Ovary (tissue), 9 donors: Measurements from ENCODE around the gene RFC2. TPM values are rescaled to one million over a fixed set of nuclear protein-coding genes. Genes with fewer than 3 reads are reported as not detected.

Experiments
- DNase-seq, 5 donors: peaks; one replicate each; pipeline ENCODE4 v3.0.0-alpha.2; 2019 to 2020
- H3K27ac ChIP-seq, 2 donors: fragments of 200-600 bp; one replicate each; pipeline versions ENCODE4 v1.5.1 to v1.8.0; 2019 to 2022
- H3K27me3 ChIP-seq: fragments of 200-600 bp; one replicate; pipeline ENCODE4 v1.8.0; 2022
- H3K36me3 ChIP-seq: fragments of 200-600 bp; sonication (generic); one replicate; pipeline ENCODE4 v1.5.1; 2019
- H3K4me1 ChIP-seq: one replicate; pipeline ENCODE4 v1.8.1; 2013; ENCODE audit warnings: mild to moderate bottlenecking, moderate library complexity; ENCODE audit not compliant: insufficient read depth
- H3K4me3 ChIP-seq: fragments of 200-600 bp; sonication (generic); one replicate; pipeline ENCODE4 v1.5.1; 2017
- H3K9me3 ChIP-seq, 2 donors: fragments of 200-600 bp in 1 of 2; sonication (generic) in 1 of 2; one replicate each; pipeline versions ENCODE4 v1.5.1 to v1.8.1; 2013 to 2019; ENCODE audit warnings: mild to moderate bottlenecking in 1 of 2, moderate library complexity in 1 of 2
- EP300 ChIP-seq: sonication (generic); formaldehyde crosslinking; IDR thresholded peaks from one replicate; pipeline ENCODE4 v1.6.1; 2017; ENCODE audit warnings: antibody characterized with exemption
- POLR2A ChIP-seq: fragments of 450-650 bp; IDR thresholded peaks from one replicate; pipeline ENCODE4 v1.6.1; 2017; ENCODE audit warnings: antibody characterized with exemption, mild to moderate bottlenecking, moderate library complexity
- WGBS, 3 donors: extraction: QIAGEN DNeasy Blood & Tissue Kit in 1 of 3; methylation state at CpG; one replicate each; pipeline versions ENCODE4 v1.1.5 to v1.1.7; 2013 to 2017; 5-methylcytosine and 5-hydroxymethylcytosine counted together
- intact Hi-C, 4 donors: fragments of 100-400 bp; cut with DNase I; formaldehyde crosslinking; loops; one replicate each; pipeline versions ENCODE4 v1.11.0 to v1.15.1; 2022 to 2023
- polyA plus RNA-seq, 2 donors: library from polyadenylated mRNA; stranded (reverse); fragments of 200-250 nt in 1 of 2; fragments of 350-450 nt in 1 of 2; fragmentation: Illumina TruSeq in 1 of 2; extraction: RNeasy Lipid Tissue Mini Kit (QIAGEN cat#74804) in 1 of 2; gene quantifications; one replicate each; pipeline ENCODE4 v1.2.3, GENCODE V29; 2013 to 2014
- total RNA-seq, 7 donors: library from RNA; depleted of rRNA in 2 of 7; stranded (reverse); fragments of >200 nt in 2 of 7; fragmentation: NEBNext Ultra II Directional in 3 of 7; extraction: Animal tissue kit (Norgen Biotek cat#: 25700) in 3 of 7; gene quantifications; one replicate each; pipeline versions ENCODE4 v1.1.0 to v1.2.4, GENCODE V29; 2016 to 2023
- TF ChIP-seq, protein P1 (sequence below), 3 donors: fragments of 450-650 bp in 2 of 3; fragments of 200-600 bp in 1 of 3; IDR thresholded peaks; one replicate each; pipeline versions ENCODE4 v1.5.1 to v1.8.0; 2016 to 2022; ENCODE audit warnings: antibody characterized with exemption in 3 of 3, mild to moderate bottlenecking in 1 of 3
- donor health status: DM: no; HTN: no; CAD: no; lungs with moderate emphysema.
- donor health status: DM: no; HTN: no; CAD: no.
- donor health status: Bipolar disorder and iron deficiency.
- donor health status: DM: yes; HTN: yes; CAD: no.
- donor health status: DM: no; HTN: no; CAD: no.
- donor health status: DM: yes; HTN: yes; CAD: no.

The RFC2 gene
- total and polyA plus RNA-seq, 9 donors, result 6.4 to 23.7 (median 16.6) TPM

- H3K9me3 ChIP-seq, result no peaks in the 10 kb centered on the region
- 0 to 1% (median 1%) methylated on average over 17 of the region's 17 CpGs for WGBS, 3 donors
- peak overlapping the region; percentile 39 for H3K4me3 ChIP-seq
- no peaks in the 10 kb centered on the region for H3K27me3 ChIP-seq
- DNase-seq, result peak; percentile 51 to 68 (median 59)
- intact Hi-C loops, result no loop called here
- TF ChIP-seq, protein P1, sequence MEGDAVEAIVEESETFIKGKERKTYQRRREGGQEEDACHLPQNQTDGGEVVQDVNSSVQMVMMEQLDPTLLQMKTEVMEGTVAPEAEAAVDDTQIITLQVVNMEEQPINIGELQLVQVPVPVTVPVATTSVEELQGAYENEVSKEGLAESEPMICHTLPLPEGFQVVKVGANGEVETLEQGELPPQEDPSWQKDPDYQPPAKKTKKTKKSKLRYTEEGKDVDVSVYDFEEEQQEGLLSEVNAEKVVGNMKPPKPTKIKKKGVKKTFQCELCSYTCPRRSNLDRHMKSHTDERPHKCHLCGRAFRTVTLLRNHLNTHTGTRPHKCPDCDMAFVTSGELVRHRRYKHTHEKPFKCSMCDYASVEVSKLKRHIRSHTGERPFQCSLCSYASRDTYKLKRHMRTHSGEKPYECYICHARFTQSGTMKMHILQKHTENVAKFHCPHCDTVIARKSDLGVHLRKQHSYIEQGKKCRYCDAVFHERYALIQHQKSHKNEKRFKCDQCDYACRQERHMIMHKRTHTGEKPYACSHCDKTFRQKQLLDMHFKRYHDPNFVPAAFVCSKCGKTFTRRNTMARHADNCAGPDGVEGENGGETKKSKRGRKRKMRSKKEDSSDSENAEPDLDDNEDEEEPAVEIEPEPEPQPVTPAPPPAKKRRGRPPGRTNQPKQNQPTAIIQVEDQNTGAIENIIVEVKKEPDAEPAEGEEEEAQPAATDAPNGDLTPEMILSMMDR (IDR thresholded peaks at IDR 0.05), result no peak
- TF ChIP-seq POLR2A, result no peak
- TF ChIP-seq EP300, result no peak
- peaks cover 3% of the 10 kb centered on the region for H3K4me1 ChIP-seq
- no peak overlapping the region for H3K27ac ChIP-seq
- H3K36me3 ChIP-seq, result no peaks in the 10 kb centered on the region
These were observed 15.6 kb upstream of the RFC2 start for GRCh38 chr7:74269757-74270277.

DNA sequence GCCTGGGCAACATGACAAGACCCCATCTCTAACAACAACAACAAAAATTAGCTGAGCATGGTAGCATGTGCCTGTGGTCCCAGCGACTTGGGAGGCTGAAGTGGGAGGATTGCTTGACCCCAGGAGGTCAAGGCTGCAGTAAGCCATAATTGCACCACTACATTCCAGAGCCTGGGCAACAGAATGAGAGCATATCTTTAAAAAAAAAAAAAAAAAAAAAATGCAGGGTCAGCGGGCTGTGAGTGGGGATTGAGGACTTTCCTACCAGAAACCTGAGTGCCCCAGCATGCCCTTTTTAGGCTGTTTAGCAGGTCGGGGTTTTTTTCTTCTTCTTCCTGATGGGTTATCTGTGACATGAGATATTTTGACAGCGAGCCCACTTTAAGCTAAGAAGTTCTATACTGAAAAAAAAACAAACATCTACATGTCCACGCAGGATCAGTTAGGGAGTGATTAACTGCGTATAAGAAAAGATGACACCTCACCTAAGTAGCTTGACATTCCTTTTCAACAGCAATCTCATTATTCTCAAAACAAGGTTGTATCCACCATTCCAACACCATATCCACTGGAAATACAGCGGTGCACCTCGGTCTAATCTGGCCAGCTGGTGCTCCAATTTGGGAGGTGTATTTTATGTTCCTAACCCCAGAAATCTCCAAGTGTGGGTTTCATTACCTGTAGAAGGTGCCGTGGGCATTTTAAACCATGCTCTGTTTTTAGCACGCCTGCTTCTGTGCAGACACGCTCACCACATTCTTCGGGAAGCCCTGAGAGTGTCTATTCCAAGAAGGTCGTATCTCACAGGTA lies 13.8 kb upstream of the RFC2 start:
- H3K27me3 ChIP-seq, result no peaks in the 10 kb centered on the region
- H3K36me3 ChIP-seq, result no peaks in the 10 kb centered on the region
- 41 to 52% (median 45%) methylated on average over 13 of the region's 13 CpGs for WGBS, 3 donors
- no peak overlapping the region for H3K27ac ChIP-seq
- TF ChIP-seq, protein P1 (IDR thresholded peaks at IDR 0.05), result no peak
- TF ChIP-seq POLR2A, result no peak
- TF ChIP-seq EP300, result no peak
- no peak for DNase-seq
- H3K4me1 ChIP-seq, result peaks cover 3% of the 10 kb centered on the region
- intact Hi-C loops, result no loop called here
- H3K4me3 ChIP-seq, result no peak overlapping the region
- no peaks in the 10 kb centered on the region for H3K9me3 ChIP-seq

DNA sequence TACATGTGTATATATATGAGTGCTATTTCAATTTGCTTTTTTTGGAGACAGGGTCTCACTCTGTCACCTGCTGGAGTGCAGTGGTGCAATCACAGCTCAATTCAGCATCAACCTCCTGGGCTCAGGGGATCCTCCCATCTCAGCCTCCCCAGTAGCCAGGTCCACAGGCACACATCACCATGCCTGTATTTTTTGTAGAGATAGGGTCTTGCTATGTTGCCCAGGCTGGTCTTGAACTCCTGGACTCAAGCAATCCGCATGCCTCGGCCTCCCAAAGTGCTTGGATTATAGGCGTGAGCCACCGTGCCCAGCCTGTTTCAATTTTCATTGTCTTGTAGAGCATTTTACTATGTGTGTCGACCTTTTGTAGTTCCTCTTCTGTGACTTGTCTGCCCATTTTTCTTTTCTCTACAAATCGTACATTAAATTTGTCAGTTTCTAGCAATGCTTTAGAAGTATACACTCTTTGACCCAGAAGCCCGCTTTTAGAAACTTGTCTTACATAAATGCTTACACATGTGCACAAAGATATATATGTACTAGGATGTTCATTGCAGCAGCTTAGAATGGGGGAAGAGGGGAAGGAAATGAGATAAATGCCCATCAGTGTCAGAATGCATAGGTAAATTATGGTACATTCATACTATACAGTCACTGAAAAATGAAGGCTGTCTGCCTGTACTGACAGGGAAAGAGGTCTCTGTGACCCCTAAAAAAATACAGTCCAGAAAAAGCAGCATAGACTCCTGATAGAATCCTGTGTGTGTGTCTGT lies 12.2 kb upstream of the RFC2 start:
- DNase-seq, result no peak
- WGBS, 3 donors, result 78 to 84% (median 80%) methylated on average over 7 of the region's 7 CpGs
- Histone ChIP-seq H3K27ac (no peak overlapping the region), H3K4me3 (no peak overlapping the region), H3K27me3 (no peaks in the 10 kb centered on the region), H3K4me1 (no peaks in the 10 kb centered on the region), H3K9me3 (no peaks in the 10 kb centered on the region), H3K36me3 (no peaks in the 10 kb centered on the region)
- intact Hi-C loops, result no loop called here
- no peak for TF ChIP-seq EP300
- no peak for TF ChIP-seq POLR2A
- TF ChIP-seq, protein P1 (IDR thresholded peaks at IDR 0.05), result no peak

DNA sequence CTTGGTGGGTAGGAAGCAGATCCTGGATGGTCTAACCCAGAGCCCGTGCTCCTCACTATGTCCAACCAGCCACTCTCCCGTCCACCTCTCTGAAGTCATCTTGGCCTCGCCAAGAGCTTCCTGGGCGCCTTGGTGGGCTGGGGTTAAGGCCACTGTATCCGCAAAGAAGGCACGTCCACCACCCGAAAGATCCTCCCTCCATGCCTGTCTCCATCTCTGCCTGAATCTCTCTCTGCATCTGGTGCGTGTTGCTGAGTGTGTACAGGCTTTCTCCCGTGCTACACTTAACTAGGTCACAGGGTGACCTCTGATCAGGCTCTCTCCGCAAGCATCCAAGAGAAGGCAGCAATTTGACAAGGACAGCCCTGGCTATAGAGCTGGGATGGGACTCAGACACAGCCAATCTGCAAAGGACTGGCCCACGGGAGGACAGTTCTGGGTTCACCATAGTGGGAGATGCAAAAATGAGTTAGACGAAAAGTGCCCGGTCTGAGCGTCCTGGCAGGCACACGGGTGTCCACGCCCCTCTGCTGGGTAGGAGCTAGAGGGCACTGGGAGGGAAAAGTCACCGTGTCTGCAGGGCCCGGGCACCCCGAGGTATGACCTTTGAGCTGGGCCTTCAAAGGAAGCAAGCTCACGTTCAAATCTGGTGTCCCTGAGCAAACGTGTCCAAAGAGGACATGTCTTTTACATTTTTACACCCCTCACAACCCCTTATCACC lies 9.4 kb upstream of the RFC2 start:
- no peak overlapping the region for H3K27ac ChIP-seq
- H3K4me1 ChIP-seq, result peaks cover 2% of the 10 kb centered on the region
- no peak overlapping the region for H3K4me3 ChIP-seq
- WGBS, 3 donors, result 67 to 72% (median 72%) methylated on average over 21 of the region's 21 CpGs
- no peaks in the 10 kb centered on the region for H3K36me3 ChIP-seq
- TF ChIP-seq POLR2A (no peak), EP300 (no peak)
- TF ChIP-seq, protein P1 (IDR thresholded peaks at IDR 0.05), result no peak
- no peaks in the 10 kb centered on the region for H3K27me3 ChIP-seq
- intact Hi-C loops, result no loop called here
- no peak for DNase-seq
- no peaks in the 10 kb centered on the region for H3K9me3 ChIP-seq
